ENCODE results near the gene TRMT11. TPM values are rescaled to one million over a fixed set of nuclear protein-coding genes. Genes with fewer than 3 reads are reported as not detected.

Gene TRMT11
- total RNA-seq, 4 donors from 2014 or later: 16.1 to 24.9 (median 18.8) TPM

DNA sequence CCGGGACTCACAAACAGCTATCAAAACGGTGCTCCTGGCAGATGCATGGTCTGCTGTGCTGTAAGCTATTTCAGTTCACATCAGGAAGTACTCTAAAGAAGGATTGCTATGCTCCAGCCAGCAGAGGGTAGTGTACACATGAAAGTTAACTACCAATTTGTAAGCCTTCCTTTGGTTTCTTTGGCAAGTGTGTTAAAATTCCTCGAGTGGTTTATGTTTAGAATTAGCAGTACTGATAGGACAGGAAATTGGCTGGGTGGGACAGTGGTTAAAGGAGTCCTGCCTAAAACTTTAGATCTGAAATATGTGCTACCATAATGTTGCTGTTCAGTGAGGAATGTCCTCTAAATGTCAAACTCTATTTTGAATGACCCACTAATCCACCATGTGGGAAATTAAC lies 47.4 kb downstream of the TRMT11 start:
- H3K36me3 ChIP-seq: peaks cover 0 to 7% (median 2%) of the 10 kb centered on the region in 4 donors
- intact Hi-C loops (cut with DNase I): loop anchor here (10.0 kb wide), 1 partner anchor 1091 kb away; no protein-coding TSS in a partner anchor
- peak overlapping the region in 1 of 4 donors; percentile 1 for H3K27ac ChIP-seq (replicated peaks in 1 of 4)
- H3K4me1 ChIP-seq: peaks cover 5 to 45% (median 35%) of the 10 kb centered on the region in 4 donors
- H3K9me3 ChIP-seq: no peaks in the 10 kb centered on the region
- H3K4me3 ChIP-seq: no peak overlapping the region
- TF ChIP-seq, protein P1, sequence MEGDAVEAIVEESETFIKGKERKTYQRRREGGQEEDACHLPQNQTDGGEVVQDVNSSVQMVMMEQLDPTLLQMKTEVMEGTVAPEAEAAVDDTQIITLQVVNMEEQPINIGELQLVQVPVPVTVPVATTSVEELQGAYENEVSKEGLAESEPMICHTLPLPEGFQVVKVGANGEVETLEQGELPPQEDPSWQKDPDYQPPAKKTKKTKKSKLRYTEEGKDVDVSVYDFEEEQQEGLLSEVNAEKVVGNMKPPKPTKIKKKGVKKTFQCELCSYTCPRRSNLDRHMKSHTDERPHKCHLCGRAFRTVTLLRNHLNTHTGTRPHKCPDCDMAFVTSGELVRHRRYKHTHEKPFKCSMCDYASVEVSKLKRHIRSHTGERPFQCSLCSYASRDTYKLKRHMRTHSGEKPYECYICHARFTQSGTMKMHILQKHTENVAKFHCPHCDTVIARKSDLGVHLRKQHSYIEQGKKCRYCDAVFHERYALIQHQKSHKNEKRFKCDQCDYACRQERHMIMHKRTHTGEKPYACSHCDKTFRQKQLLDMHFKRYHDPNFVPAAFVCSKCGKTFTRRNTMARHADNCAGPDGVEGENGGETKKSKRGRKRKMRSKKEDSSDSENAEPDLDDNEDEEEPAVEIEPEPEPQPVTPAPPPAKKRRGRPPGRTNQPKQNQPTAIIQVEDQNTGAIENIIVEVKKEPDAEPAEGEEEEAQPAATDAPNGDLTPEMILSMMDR (IDR thresholded peaks at IDR 0.05): peak; percentile 63 to 68 (median 68)
- TF ChIP-seq POLR2AphosphoS5 (IDR thresholded peaks at IDR 0.05) (peak in 1 of 2 donors; percentile 12), POLR2A (IDR thresholded peaks at IDR 0.05; ENCODE audit: low read depth) (no peak)
- H3K27me3 ChIP-seq: no peaks in the 10 kb centered on the region
- WGBS: 0% methylated on average over 3 of the region's 3 CpGs
- DNase-seq (ENCODE audit: extremely low spot score): no peak

- H3K4me1 ChIP-seq: peaks cover 5 to 40% (median 33%) of the 10 kb centered on the region in 4 donors
- no peak overlapping the region for H3K4me3 ChIP-seq
- WGBS: 92% methylated on average over 6 of the region's 6 CpGs
- H3K36me3 ChIP-seq: peaks cover 0 to 15% (median 4%) of the 10 kb centered on the region in 4 donors
- no peak overlapping the region for H3K27ac ChIP-seq (replicated peaks in 1 of 4)
- no peak for DNase-seq (ENCODE audit: extremely low spot score)
- intact Hi-C loops (cut with DNase I): loop anchor here (10.0 kb wide), 1 partner anchor 1090 kb away; no protein-coding TSS in a partner anchor
- no peaks in the 10 kb centered on the region for H3K9me3 ChIP-seq
- TF ChIP-seq, protein P1 (IDR thresholded peaks at IDR 0.05): no peak
- TF ChIP-seq POLR2AphosphoS5 (IDR thresholded peaks at IDR 0.05) (no peak), POLR2A (IDR thresholded peaks at IDR 0.05; ENCODE audit: low read depth) (no peak), EP300 (IDR thresholded peaks at IDR 0.05) (no peak)
- no peaks in the 10 kb centered on the region for H3K27me3 ChIP-seq
Measured at GRCh38 chr6:126034656-126035055, 48.3 kb downstream of the TRMT11 start.

DNA sequence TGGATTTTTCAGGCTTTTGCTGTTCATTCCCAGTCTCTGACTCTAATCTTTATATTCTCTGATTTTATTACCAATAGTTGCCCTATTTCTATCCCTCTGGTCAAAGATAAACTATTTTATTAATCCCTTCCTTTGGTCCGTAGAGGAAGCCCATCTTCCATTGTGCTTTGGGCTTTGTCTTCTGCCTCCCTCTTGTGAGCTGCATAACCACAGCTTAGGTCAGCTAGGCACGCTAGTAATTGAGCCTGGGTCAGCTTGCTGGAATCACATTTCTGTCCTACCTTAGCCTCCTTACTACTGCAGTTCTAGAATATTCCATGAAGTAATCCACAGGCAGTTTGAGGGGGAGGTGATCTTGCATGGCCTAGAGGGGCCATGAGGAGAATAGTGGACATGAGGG lies 49.4 kb downstream of the TRMT11 start:
- no peaks in the 10 kb centered on the region for H3K9me3 ChIP-seq
- H3K27me3 ChIP-seq: no peaks in the 10 kb centered on the region
- no peak overlapping the region for H3K4me3 ChIP-seq
- no peak for DNase-seq (ENCODE audit: extremely low spot score)
- H3K36me3 ChIP-seq: peaks cover 0 to 18% (median 4%) of the 10 kb centered on the region in 4 donors
- 100% methylated on average over 2 of the region's 2 CpGs for WGBS
- no peak for TF ChIP-seq POLR2AphosphoS5 (IDR thresholded peaks at IDR 0.05)
- TF ChIP-seq, protein P1 (IDR thresholded peaks at IDR 0.05): no peak
- TF ChIP-seq POLR2A (IDR thresholded peaks at IDR 0.05; ENCODE audit: low read depth): no peak
- no peak for TF ChIP-seq EP300 (IDR thresholded peaks at IDR 0.05)
- intact Hi-C loops (cut with DNase I): loop anchor here (10.0 kb wide), 1 partner anchor 1089 kb away; no protein-coding TSS in a partner anchor
- peaks cover 5 to 35% (median 28%) of the 10 kb centered on the region in 4 donors for H3K4me1 ChIP-seq
- no peak overlapping the region for H3K27ac ChIP-seq (replicated peaks in 1 of 4)

GRCh38 chr6:126038234-126038633 lies 51.9 kb downstream of the TRMT11 start:
- no peak for TF ChIP-seq EP300 (IDR thresholded peaks at IDR 0.05)
- no peak for TF ChIP-seq POLR2AphosphoS5 (IDR thresholded peaks at IDR 0.05)
- TF ChIP-seq, protein P1 (IDR thresholded peaks at IDR 0.05): no peak
- no peak for TF ChIP-seq POLR2A (IDR thresholded peaks at IDR 0.05; ENCODE audit: low read depth)
- no peak overlapping the region for H3K27ac ChIP-seq (replicated peaks in 1 of 4)
- H3K27me3 ChIP-seq: no peaks in the 10 kb centered on the region
- DNase-seq (ENCODE audit: extremely low spot score): no peak
- peaks cover 0 to 26% (median 4%) of the 10 kb centered on the region in 4 donors for H3K36me3 ChIP-seq
- peaks cover 5 to 46% (median 31%) of the 10 kb centered on the region in 4 donors for H3K4me1 ChIP-seq
- no peaks in the 10 kb centered on the region for H3K9me3 ChIP-seq
- no peak overlapping the region for H3K4me3 ChIP-seq
- intact Hi-C loops (cut with DNase I): loop anchor here (10.0 kb wide), 1 partner anchor 1087 kb away; no protein-coding TSS in a partner anchor

Data from esophagus muscularis mucosa (tissue), 4 donors.